GM18868 (cell line): Measurements from ENCODE around the gene ADGRD2.

Experiments
- ATAC-seq: cut with Tn5 transposase; IDR thresholded peaks from one replicate; pipeline ENCODE4 v1.9.1; 2021; ENCODE audit warnings: mild to moderate bottlenecking, moderate library complexity; ENCODE audit not compliant: unreplicated experiment

The ADGRD2 gene

DNA sequence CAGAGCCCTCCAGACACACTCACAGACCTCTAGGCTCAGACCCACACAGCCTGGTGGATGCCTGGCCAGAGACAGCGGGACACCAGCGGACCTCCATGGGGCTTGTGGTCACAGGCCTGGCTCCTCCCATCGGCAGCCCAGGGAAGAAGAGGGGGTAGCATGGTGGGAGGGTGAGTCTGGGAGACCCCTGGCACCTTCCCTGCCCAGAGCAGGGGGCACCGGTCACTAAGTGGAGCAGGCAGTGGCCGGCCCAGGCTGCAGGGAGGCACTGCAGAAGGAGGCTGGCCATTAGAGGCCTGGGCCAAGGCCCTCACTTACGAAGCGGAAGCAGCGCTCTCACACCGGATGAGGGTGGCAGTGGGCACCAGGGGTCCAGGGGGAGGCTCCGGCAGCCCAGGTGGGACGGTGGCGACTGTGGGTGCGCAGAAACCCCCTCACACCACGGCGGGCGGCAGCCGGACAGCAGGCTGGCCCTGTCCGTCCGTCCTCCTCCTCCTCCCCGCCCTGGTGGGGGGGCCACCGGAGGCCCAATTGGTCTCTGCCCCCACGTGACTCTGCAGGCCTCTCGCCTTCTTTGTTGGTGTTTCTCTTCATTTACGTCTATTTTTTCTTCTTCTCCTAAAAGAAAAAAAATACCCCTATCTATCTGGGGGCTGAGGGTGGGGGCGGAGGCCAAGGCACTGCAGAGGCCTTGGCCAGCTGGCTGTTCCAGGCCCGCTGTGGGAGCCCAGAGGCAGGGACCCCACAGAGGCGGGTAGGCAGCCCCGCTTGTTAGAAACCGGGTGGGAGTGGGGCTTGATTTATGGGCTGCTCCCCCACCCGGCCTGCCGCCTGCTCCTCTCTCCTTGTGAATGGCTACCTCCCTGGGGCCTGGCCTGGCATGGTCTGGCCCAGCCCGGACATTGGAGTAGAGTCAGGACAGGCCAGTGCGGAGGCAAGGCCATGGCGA is 57.0 kb downstream of the ADGRD2 start, which contains the start of gene NR5A1:
Gene NR5A1, minus strand, starts transcription at position 469 of the 949 bp plus-strand sequence. CDS start 4,004 bp downstream, outside the sequence.
- ATAC-seq: no peak

DNA sequence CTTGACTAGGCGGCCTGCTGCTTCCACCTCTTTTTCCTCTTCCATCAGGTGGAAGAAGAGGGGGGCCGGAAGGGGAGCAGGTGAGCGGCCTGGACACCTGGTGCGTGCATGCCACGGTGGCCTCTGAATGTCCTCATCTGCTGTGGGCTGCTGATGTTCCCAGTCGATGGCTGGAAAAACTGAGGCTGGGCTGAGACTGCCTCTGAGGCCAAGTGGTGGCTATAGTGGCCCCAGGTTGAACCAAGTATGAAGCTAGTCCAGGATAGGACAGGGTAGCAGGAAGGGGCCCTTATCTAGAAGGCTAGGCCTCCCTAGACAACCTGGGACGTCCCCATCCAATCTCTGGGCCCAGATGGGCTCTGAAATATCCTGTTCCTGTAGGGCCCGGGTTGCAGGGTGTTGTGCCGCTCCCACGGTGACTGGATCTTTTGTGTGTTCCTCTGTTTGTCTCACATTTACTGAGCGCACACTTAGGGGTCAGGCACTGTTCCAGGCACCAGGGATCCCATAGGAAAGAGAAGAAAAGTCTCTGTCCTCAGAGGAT is 57.7 kb downstream of the ADGRD2 start:
- no peak for ATAC-seq

DNA sequence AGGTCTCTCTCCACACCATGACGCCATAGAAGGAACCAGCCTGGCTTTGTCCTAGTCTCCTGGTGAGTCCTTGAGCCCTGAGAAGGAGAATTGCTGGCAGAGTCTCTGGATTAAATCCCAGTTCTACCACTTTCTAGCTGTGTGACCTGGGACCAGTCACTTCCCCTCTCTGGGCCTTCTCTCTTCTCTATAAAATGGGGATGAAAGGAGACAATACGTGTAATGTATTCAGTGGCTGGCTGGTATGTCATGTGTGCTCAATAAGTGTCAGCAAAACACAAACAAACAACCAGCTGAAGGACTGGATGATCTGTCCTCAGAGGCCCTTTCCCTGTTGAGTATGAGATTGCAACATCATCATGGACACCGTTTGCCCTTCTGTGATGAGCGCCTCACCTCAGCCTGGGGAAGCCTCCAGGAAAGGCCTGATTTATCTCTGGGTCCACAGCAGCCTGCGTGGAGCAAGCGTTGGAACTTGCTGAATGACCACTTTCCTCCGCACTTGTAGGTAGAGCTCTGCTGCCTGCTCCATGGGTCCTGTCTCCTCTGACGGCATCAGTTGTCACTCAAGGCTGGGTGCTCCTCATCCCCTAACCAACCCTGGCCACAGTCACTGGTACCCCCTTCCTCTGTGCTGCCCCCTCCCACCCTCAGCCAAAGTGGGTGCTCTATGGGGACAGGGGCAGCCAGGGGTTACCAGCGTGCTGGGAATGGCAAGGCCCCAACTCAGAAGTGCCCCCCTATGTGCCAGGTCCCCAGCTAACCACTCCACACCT is 60.6 kb downstream of the ADGRD2 start:
- no peak for ATAC-seq

DNA sequence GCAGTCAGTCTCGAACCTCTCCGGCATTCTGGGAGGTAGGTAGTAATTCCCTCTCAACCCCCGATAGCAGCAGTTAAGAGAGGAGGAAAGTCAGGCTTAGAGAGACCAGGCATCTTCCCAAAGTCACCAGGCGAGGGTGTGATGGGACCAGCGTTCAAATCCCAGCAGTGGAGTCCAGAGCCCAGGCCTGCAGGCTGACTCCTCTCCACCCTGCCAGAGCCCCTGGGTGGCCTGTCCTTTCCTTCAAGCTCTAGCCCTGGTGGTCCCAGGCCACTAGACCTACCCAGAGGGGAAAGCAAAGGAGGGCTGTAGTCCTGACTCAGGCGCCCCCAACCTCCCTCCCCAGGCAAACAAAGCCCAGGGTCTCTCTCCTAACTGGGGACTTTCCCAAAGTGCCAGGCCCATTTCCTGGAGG is 61.2 kb downstream of the ADGRD2 start:
- no peak for ATAC-seq

DNA sequence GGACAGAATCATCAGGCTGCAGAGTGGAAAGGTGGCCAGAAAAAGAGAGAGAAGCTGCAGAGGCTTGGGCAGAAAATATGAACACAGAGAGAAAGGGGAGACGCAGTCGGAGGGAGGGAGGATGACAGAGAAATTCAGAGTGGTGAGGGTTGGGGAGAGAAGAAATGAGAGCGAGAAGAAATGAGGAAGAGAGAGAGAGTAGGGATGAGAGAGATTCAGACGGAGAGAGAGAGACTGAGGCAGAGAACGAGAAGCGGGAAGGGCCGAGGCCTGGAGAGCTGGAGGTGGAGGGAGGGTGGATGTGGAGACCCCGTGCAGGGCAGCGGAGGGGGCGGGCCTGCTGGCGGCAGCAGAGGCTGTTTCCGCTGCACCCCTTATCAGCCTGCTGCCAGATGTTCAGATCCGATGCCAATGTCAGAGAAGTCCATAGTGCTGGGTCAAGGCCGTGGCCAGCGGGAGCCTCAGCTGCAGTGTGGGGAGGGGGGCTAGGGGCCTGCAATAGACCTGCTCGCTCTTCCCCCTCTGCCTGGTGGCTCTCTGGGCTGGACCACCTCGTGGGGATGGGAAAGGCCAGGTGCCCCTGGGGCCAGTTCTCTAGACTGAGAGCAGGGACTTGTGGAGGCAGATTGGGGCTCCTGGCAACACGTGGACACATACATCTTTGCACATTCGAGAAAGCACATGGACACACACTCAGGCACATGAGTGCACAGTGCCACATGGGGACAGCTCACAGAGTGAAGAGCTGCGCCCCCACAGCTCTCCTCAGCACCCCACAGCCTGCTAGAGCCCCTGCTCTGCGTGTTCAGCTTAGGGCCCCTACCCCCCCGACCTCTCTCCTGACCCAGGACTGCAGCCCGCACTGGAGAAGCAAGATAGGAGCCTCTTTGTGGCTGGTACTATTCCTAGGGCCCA is 61.9 kb downstream of the ADGRD2 start:
- ATAC-seq: no peak

DNA sequence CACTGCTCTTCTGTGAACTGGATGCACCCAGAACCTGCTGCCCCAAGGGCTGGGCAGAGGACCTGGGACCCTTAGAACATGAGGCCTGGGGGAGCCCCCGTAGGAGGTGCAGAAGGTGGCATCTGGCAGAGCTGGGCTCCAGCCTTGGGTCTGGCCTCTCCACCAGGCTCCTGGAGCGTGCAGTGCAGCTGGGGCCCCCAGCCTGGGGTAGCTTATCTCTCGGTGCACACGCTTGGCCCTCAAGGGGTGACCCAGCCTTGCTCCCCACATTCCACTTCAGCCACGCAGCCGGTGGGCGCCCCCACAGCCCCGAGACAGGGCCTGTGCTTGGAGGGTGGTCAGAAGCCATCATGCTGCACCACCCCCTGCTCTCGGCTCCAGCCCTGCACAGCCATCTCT is 62.6 kb downstream of the ADGRD2 start:
- ATAC-seq: no peak

DNA sequence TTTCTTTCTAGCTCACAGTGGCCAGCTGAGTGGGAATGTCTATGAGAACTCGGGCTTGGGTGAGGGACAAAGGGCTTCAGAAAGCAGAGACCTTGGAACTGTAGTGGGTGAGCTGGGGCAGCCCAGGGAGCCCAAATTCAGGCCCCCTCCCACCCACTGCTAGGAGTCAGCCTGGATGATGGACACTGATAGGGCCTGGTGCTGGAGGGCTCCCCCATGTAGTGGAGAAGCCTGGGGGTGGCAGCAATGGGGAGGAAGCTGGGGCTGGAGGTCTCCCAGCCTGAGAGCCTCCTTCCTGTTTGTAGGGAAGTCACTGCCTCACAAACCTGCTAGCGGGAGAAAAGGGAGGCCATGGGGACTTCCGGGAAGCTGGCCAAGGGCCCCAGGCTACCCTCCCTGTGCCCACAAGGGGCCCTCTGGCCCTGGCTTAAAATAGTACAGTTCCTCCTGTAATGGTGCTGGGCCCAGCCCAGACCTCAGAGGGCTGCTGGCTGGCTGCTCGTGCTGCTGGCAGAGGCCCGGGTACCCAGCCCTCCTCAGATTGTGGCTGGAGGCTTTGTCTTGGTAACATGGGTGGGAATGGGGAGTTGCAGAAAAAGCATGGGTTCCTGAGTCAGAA is 63.2 kb downstream of the ADGRD2 start:
- ATAC-seq: no peak

DNA sequence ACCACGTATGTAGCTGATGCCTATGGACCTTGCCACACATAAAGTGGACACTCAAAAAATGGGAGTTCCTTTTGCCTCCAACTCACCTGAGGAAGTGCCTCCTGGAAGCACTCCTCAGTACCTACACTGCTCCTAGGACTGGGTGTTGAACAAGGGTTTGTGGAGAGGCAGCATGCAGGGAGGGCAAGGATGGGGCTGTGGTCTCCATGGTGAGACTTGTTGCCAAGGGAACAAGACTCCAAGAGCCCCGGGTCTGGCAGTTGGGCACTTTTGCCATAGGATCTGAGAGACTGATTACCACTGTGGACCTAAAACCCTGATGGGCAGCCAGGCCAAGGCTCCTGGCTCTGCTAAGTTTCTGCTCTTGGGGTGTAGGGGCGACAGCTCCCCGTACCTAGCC is 63.9 kb downstream of the ADGRD2 start:
- ATAC-seq: no peak

DNA sequence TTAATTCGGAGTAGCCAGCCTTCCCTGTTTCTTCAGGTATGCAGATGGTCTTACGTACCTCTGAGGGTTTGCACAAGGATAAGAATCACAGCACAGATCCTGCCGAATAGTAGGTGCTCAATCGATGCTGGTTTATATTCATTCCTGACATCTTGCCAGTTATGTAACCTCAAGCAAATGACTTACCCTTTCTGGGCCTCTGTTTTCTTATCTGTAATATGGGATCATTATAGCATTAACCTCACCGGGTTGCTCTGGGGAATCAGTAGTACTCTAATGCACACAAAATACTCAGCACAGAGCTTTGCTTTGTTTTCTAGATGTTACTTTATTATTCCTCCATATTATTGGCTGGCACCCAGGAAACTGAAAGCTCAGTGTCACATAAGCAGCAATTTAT is 64.6 kb downstream of the ADGRD2 start:
- no peak for ATAC-seq

DNA sequence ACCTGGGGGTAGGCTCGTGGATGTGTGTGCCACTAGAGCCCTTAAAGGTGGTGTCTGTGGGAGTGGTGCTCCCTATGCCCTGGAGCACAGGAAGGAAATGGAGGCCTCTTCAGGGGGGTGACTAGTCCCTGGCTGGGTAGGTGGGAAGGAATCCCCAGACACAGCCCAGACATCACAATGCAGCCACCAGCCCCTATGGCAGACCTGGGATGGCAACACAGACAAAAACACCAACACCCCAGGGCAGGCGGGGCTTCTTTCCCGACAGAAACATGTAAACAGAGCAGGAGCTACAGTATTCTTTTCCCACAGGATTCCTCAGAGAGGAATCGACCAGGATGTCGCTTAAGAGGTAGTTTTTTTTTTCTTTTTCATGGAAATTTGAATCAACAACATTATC is 67.3 kb downstream of the ADGRD2 start:
- no peak for ATAC-seq

DNA sequence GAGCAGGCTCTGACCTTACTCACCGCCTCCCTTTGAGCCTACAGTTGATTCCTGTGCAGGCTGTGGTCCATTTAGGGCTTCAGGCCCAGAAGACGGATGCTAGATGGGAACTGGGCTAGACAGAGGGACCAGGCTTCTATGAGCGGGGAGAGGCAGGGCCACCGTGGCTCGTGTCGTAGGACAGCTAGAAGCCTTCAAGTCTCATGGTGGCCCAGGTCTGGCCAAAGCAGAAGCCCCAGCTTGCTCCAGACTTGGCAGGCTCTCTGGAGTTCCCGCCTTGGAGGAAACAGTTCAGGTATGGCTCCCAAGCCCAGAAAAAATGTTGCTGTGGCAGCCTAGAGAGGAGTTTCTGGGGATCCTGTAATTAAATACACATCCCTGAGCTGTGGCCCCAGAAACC is 67.9 kb downstream of the ADGRD2 start:
- no peak for ATAC-seq

DNA sequence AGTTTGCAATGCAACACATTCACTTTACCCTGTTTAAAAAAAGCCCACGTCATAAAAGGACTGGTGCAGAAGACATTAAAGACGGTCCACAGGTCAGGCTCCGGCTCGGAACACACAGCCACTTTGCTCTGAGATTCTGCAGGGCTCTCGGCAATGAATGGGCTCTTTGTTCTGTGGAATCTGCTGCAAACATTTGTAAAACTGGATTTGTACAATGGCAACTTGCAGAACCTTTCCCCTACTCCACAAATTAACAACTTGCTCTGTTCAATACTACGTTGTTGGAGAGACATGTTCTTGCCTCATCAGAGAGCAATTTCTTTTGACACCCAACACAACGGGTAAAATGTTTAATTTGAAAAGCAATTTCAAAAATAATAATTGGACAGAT is 70.0 kb downstream of the ADGRD2 start:
- no peak for ATAC-seq

DNA sequence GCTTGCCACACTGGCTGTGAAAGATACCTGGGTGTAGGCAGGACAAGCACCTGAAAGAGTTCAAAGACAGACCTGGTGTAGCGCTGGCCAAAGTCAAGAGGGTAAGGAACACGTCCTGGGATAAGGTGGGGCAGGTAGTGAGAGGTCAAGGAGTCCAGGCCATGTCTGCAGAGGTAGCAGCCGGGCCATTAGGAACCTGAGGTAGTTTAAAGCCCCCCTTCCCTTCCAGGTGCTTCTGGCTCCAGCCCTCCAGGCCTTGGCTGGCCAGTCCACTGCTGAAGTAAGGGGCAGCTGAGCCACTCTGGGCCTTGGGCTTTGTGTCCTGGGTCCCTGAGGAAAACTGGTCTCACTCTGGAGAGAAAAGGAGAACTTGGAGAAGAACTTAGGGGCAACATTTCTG is 70.9 kb downstream of the ADGRD2 start:
- ATAC-seq: no peak

DNA sequence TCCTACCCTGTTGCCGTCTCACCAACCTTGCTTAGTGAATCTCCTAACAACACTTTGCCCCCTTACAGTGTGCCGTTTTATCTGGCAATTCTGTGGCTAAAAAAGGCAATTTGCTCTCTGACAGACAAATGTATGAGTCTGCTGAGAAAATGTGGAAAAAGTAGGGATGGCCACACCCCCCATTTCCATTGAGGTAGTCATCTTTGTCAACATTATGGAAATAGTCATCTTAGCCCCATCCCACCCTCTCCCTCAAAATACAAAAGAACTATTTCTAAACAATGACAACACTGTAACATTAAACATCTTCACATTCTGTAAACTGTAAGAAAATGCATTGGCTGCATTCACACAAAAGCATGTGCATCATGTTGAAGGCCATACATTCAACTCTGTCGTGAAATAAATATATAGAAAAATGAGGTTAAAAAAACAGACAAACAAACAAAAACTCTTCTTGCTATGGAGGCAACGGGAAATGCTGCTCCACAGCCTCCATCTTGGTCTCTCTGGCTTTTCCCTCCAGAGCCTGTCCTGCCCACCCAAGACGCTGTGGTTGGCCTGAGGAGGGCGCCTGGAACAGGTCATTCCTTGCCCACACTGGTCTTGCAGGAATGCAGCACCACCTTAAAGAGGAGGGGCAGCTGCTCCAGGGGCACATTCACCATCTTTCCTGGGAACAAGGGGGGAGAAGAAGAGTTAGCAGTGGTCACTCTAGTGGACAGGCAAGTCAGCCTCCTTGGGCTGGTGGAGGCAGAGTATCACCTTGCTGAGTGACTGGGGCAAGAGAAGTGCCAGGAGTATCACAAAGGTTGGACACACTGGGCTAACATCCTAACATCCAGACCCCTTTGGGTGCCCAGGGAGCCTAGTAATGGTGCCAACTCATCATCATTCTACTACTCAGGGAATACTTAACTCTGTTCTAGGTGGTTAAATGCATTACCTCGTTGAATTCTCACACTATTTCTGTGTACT is 72.2 kb downstream of the ADGRD2 start:
- ATAC-seq: no peak

DNA sequence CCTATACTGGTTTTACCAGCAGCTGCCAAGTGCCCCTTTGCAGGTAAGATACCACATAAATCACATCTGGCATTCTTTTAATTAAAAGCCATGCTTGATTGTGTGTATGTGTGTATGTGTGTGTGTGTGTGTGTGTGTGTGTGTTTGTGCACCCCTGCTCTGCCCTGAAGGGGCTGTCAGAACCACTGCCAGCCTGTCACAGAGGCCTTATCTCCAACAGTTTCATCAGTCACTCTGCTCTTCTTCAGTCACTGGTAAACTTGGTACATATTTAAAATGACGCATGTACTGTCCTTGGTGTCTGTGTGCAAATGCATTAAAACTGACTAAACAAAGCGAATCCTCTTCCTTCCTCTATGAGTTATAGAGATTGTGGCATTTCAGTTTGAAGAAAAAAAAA is 75.9 kb downstream of the ADGRD2 start:
- ATAC-seq: no peak

DNA sequence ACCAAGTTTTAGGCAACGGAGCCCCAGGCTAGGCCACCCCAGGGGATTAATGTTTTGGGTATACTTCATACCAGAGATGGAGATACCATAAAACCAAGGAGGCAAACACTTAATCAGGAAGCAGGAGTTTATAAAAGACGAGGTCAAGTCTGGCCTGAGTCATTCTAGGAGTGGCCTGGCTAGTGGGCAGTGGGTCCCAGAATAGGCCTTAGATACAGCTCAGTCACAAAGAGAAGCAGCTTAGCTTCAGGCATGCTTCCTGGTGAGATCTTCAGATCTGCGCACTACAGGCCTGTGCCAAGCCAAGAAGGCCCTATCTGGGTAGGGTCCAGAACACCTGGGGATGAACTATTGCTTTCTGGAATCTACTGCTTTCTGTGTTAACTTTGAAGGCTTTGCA is 77.5 kb downstream of the ADGRD2 start:
- no peak for ATAC-seq
